NCI-H748 treated with DMSO at 0.1 percent for 48 hours (cell line): ENCODE data around the gene AFDN.
"Not testable (repeated sequence)": the region's sequence is repeated elsewhere in the genome, so short reads cannot be mapped to it uniquely, and the experiment has no call there.

Experiments used
- DNase-seq: peaks from one replicate; lab custom pipeline; 2025; lab: John Stamatoyannopoulos, UW

AFDN gene

GRCh38 chr6:168001514-168001913 is 174.8 kb downstream of the AFDN start:
- DNase-seq: not testable (repeated sequence)

- DNase-seq: no peak
Measured at GRCh38 chr6:168002804-168003203, 176.1 kb downstream of the AFDN start.

DNA sequence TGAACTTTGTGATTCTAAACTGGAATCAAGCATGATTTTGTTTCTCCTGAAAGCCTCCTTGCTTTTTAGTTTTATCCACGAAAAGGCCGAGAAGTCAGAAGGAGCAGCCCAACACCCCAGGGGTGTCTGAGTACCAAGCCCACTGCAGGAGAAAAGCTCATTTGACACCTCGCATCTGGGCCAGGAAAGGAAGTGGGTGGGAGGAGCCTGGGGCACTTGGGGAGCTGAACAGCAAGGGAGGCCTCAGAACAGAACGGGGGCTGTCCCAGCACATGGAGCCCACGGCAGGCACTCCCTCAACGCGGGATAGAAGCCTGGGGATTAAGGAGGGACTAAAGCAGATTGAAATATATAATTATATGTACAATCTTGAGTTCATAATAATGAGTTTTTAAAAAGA is 177.3 kb downstream of the AFDN start:
- no peak for DNase-seq

GRCh38 chr6:168004945-168005344 is 178.2 kb downstream of the AFDN start:
- no peak for DNase-seq

DNA sequence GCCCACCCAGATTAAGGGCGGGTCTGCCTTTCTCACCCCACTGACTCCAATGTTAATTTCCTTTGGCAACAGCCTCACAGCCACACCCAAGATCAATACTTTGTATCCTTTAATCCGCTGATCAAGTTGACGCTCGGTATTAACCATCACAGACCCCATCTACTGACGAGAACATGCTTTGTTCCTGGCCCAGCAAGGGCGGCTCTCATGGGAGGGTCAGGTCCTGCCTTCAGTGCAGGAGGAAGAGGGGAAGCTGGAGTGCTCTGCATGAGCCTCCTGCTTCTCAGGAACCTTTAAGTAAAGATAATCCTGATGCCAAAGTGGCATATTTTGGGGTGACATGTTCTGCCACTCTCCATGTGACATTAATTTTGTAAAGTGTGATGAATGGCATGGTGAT is 179.1 kb downstream of the AFDN start:
- no peak for DNase-seq

- no peak for DNase-seq
Measured at GRCh38 chr6:168007592-168008338, 181.1 kb downstream of the AFDN start.

DNA sequence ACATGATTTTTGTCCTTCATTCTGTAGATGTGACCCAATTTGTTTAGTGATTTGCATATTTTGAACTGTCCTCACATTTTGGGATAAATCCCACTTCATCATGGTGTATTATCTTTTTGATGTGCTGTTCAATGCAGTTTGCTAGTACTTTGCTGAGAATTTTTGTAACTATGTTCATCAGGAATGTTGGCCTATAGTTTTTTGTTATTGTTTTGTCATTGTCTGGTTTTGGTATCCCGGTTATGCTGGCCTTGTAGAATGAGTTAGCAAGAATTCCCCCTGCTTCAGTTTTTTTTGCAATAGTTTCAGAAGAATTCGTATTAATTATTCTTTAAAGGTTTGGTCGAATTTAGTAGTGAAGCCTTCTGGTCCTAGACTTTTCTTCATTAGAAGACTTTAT is 182.6 kb downstream of the AFDN start:
- no peak for DNase-seq

DNA sequence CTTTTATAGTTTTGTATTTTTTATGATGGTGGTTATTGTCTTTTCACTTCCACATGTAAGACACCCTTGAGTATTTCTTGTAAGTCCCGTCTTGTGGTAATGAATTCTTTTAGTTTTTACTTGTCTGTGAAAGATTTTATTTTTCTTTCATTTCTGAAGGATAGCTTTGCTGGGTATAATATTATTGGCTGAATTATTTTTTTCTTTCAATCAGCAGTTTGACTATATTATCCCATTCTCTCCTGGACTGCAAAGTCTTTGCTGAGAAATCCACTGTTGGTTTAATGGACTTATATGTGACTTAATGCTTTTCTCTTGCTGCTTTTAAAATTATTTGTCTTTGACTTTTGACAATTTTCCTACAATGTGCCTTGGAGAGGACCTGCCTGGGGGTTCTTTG is 184.6 kb downstream of the AFDN start:
- DNase-seq: no peak

DNA sequence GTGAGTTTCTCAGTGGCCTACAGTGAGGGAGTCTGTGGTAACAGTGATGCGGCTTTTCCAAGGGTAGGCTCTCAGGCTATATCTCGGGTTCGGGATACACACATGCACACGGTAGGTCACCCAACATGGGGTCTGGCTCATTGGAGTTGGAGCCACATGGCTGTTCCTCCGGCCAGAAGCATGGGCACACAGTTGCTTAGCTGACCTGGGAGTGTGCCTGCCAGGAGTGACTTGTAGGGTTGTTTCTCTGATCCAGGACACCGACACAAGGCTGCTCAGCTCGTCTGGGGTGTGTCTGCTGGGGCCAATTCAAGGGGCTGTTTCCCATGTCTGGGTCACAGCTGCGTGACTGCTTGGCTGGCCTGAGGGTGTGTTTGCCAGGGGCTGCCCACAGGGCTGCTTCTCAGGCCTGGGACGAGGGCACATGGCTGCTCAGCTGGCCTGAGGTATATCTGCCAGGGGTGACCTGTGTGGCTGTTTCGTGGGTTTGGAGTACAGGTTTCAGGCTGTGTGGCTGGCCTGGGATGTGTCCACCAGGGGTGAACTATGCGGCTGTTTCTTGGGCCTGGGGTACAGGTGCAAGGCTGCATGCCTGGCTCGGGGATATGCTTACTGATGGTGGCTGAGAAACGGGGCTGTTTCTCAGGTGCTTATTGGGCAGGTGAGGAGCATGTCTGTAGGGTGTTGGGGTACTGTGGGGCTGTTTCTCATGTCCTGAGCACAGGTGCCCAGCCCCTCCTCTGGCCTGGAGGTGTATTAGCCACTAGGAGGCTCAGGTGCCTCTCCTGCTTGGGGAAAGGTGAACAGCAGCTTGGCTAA is 185.9 kb downstream of the AFDN start:
- DNase-seq: no peak

DNA sequence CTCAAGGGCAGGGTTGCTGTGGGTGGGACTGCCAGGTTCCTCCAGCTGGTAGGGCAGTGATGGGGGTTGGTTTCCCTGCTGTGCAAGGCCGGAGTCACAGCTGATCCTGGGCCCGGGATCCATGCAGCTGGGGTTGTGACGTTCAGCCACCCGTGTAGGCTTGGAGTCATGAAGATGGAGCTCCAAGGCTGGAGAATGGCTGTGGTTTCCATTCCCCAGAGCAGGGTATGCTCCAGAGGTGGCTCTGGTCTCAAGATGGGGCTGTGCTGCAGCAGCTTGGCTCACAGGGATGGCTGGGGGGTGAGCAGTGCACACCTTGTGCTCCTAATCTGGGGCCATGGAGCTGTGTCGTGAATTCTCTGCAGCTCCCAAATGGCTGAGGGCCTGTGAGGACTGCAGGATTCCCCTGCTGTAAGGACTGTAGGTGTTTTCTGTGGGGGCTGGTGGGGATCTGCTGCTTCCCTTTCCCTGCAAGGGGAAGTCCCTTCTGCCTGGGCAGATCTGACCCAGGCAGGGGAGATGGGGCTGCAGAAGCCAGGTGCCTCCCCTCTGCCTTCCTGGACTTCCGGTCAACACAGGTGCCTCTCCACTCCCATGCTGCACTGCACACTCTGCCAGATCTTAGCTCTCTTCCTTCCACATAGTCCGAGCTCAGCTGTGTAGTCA is 186.7 kb downstream of the AFDN start:
- DNase-seq: no peak

DNA sequence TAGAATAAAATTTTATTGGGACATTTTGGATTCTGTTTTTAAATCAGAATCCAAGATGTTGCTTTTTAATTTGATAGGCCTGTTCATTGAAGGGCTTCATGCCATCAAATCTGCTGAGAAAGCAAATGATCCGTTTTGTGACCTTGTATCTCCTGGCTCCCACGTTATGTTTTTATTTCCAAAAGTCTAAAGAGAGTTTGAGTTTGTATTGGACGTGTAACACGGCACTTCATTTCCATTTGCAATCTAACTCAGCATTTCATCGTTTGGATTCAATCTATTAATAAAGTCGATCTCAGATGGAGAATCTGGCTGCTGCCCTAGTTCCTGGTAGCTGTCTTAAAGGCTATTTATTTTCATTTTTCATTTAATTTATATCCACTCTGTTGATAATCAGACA is 187.7 kb downstream of the AFDN start:
- no peak for DNase-seq

GRCh38 chr6:168015009-168015408 is 188.3 kb downstream of the AFDN start:
- no peak for DNase-seq

DNA sequence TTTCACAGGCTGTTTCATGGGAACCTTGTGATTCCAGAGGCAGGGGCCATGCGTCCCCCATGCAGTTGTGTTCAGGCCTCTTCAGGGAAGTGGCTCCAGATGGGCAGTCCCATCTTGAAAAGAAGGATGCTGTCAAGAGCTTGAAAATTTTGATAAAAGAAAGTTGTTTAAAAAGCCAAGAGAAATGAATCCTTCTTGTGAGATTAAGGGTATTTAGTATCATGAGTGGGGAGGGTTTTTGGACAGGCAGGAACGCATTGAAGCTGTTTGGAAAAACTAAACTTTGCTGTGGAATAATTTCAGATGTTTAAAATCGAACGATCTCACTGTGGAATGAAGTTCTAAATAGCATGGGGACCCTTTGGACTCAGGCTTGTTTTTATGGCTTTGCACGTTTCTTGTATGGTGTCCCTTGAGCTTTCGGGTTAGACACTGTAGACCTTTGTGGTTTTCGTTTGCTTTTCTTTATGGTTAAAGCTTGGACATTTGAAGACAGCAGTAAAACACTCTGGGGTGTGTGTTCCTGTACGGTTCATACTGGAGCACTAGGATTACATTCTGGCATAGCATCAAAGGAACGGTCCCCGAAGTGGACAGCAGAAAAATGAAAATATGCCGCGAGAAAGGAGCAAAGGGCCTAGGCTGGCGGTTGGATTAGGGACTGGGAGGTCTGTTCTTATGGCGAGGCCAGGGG is 188.9 kb downstream of the AFDN start:
- DNase-seq: no peak

GRCh38 chr6:168016176-168016620 is 189.5 kb downstream of the AFDN start:
- no peak for DNase-seq

DNA sequence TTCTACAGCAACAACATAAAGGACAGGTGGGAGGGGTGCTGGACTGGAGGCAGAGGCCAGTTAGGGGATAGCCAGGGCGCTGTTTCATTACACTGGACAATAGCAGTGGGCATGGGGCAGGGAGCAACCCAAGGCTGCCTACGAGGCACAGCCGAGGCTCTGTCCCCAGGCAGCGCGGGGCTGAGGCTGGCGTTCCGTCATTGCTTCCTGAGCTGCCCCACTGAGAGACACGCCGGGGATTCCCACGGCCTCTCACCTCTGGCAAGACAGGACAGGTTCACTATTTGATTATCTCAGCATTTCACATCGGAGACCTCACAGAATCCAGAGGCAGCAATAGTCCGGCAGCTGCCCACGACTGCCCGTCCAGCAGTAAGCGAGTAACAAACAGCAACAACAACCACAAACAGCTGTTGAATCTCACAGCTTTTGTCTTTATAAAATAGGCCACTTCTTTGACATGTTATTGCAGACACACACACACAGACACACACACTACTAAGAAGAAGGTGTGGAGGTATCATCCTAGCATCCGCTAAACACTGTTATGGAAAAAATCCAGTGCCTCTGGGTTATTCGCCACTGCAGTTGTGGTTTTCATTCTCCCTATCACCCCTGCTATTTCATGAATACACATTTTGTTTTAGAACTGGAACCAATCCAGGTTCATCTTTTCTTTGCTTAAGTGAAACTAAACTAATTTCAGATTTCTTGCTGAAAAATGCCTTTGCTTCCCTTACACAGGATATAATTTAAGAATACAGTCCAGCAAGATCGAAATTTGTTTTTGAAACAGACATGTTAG is 190.2 kb downstream of the AFDN start:
- no peak for DNase-seq

DNA sequence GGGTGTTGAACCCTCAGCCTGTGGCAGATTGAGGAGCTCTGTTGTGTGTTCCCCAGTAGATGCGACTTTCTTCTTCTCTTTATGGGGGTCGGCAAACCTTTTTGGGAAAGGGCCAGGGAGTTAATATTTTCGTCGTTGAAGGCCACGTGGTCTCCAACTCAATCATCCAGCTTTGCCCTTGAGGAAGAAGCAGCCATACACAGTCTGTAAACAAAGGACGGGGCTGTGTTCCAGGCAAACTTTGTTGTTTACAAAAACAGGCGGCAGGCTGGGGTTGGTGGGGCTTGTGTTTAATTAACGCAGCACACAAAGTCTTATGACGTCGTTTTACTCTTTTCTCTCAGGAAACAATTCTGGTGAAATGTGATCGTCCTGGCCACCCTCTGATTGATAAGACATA is 190.9 kb downstream of the AFDN start:
- DNase-seq: no peak

DNA sequence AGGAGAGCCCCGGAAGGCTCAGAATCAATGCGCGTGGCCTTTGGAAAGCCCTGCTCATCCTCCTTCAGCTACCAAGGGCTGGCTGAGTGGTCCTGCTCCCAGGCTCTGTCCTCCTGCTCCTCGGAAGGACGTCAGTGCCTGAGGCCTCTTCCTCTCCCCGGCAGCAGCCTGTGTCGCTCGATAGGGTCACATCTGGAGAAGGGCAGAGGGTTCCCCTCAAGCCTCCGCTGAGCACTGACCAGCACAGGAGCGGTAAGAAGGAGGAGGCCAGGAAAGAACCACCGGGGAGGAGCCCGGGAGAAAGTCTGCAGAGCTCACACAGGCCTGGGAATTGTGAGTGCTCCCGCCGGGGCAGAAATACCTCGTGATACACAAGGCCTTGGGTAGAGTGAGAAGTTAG is 192.0 kb downstream of the AFDN start:
- DNase-seq: no peak

GRCh38 chr6:168020242-168020641 is 193.5 kb downstream of the AFDN start:
- no peak for DNase-seq

DNA sequence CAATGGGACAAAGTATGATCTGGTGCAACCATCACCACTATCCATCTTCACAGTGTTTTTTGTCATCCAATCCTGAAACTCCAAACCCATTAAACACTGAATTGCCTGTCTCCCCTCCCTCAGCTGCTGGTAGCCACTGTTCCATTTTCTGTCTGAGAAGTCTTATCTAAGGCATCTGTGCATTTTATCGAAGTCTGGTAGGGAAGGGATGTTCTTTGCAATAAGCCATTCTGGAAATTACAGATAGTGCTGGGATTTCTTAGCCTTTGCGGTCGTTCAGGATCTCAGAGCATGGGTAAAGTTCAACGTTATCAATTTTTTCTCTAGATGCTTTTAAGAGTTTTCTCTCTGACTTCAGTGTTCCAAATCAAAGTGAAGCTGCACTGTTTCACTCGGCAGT is 194.9 kb downstream of the AFDN start:
- DNase-seq: no peak
